HepG2 (cell line): Measurements from ENCODE around the gene KDM4E. TPM values are rescaled to one million over a fixed set of nuclear protein-coding genes. Genes with fewer than 3 reads are reported as not detected.

Source experiments
- ATAC-seq: fragments of 200-7000 bp; cut with Tn5 transposase; 3 replicates; pipeline ENCODE4 v1.9.1; 2020; ENCODE audit warnings: mild to moderate bottlenecking, moderate library complexity
- BruUV-seq: library from RNA; stranded (reverse); fragments of 400-500 nt; replicated peaks from 2 replicates; lab custom pipeline; 2021; lab: Mats Ljungman, UMichigan
- CTCF ChIA-PET: fragments of 300-600 bp; formaldehyde crosslinking; extraction: SDS; loops from one replicate; lab custom pipeline; 2021; ENCODE audit warnings: low total read pairs, inconsistent platforms, low intra/inter-chr PET ratio; lab: Yijun Ruan, JAX
- POLR2A ChIA-PET: fragments of 350-600 bp; sonication (Branson Sonifier 250); formaldehyde crosslinking; loops from one replicate; lab custom pipeline; 2020; ENCODE audit warnings: antibody characterized with exemption, inconsistent platforms; lab: Yijun Ruan, JAX
- DNase-seq: peaks from one replicate; pipeline ENCODE4 v3.0.0-alpha.2; 2015; ENCODE audit warnings: low spot score
- FAIRE-seq: peaks from 3 replicates; lab custom pipeline; 2011; peaks lifted over from hg19 to GRCh38; lab: Jason Lieb, UNC
- H2AFZ ChIP-seq: one replicate; pipeline ENCODE4 v1.6.1; 2011; ENCODE audit warnings: low read length, inconsistent platforms
- H3K27ac ChIP-seq: fragments of 300-600 bp; 3 replicates; pipeline ENCODE4 v1.8.0; 2011; ENCODE audit warnings: mixed run types, mild to moderate bottlenecking, mixed read lengths, low read length, inconsistent platforms; ENCODE audit not compliant: insufficient read depth; ENCODE audit errors: extremely low read length
- H3K27me3 ChIP-seq, 2 experiments: fragments of 200-600 bp in 1 of 2; 2 replicates in 1 of 2; 3 replicates in 1 of 2; pipeline versions ENCODE4 v1.6.0 to v1.8.0; 2011; ENCODE audit warnings: low read length in 2 of 2, mild to moderate bottlenecking in 2 of 2, moderate library complexity in 2 of 2, inconsistent platforms in 1 of 2; ENCODE audit not compliant: insufficient read depth in 2 of 2, control insufficient read depth in 1 of 2
- H3K36me3 ChIP-seq, 2 experiments: fragments of 200-600 bp in 1 of 2; replicated peaks in 1 of 2; 2 replicates in 1 of 2; 3 replicates in 1 of 2; pipeline versions ENCODE4 v1.5.1 to v1.8.0; 2011; ENCODE audit warnings: low read length in 2 of 2, inconsistent platforms in 1 of 2; ENCODE audit not compliant: insufficient read depth in 2 of 2, control insufficient read depth in 1 of 2
- H3K4me1 ChIP-seq: 2 replicates; pipeline ENCODE4 v1.5.1; 2012; ENCODE audit warnings: low read length, inconsistent platforms; ENCODE audit not compliant: insufficient read depth
- H3K4me2 ChIP-seq: 2 replicates; pipeline ENCODE4 v1.6.0; 2011; ENCODE audit warnings: low read depth, low read length, inconsistent platforms
- H3K4me3 ChIP-seq, 3 experiments: fragments of 200-600 bp in 1 of 3; sonication (generic), shearing (Covaris generic) in 1 of 3; replicated peaks in 1 of 3; 2 replicates each; pipeline ENCODE4 v1.5.1; 2011 to 2016; ENCODE audit warnings: low read length in 3 of 3, inconsistent platforms in 2 of 3, low read depth in 2 of 3, mild to moderate bottlenecking in 2 of 3, control low read depth in 1 of 3, mixed read lengths in 1 of 3; ENCODE audit not compliant: insufficient read depth in 1 of 3
- H3K79me2 ChIP-seq: one replicate; pipeline ENCODE4 v1.6.1; 2011; ENCODE audit warnings: low read length, inconsistent platforms; ENCODE audit not compliant: insufficient read depth
- H3K9ac ChIP-seq: 2 replicates; pipeline ENCODE4 v1.6.0; 2011; ENCODE audit warnings: mild to moderate bottlenecking, low read depth, low read length, inconsistent platforms; ENCODE audit not compliant: insufficient read depth
- H3K9me3 ChIP-seq: 2 replicates; pipeline ENCODE4 v1.5.1; 2012; ENCODE audit warnings: mild to moderate bottlenecking, low read length
- H4K20me1 ChIP-seq: 2 replicates; pipeline ENCODE4 v1.6.0; 2011; ENCODE audit warnings: inconsistent platforms, mild to moderate bottlenecking, low read length, moderate library complexity; ENCODE audit not compliant: insufficient read depth
- AHR ChIP-seq: IDR thresholded peaks from 2 replicates; pipeline ENCODE4 v1.6.1; 2018; ENCODE audit warnings: missing genetic modification reagents, missing compliant biosample characterization
- ARNT ChIP-seq: fragments of 450-650 bp; IDR thresholded peaks from 2 replicates; pipeline ENCODE4 v1.6.1; 2017
- FOXO1 ChIP-seq: sonication (generic); formaldehyde crosslinking; IDR thresholded peaks from 2 replicates; pipeline ENCODE4 v1.4.0; 2020; ENCODE audit warnings: missing genetic modification reagents
- GABPA ChIP-seq, 2 experiments: IDR thresholded peaks; 2 replicates each; pipeline ENCODE4 v1.6.1; 2011 to 2016; ENCODE audit warnings: low read depth in 2 of 2, low read length in 1 of 2, missing biosample characterization in 1 of 2, missing genetic modification characterization in 1 of 2
- GTF3A ChIP-seq: sonication (generic); formaldehyde crosslinking; conservative IDR thresholded peaks from 2 replicates; pipeline ENCODE4 v1.4.0; 2020; ENCODE audit warnings: mild to moderate bottlenecking, missing genetic modification reagents
- IKZF4 ChIP-seq: sonication (generic); formaldehyde crosslinking; IDR thresholded peaks from 2 replicates; pipeline ENCODE4 v1.5.1; 2020; ENCODE audit warnings: borderline replicate concordance, mild to moderate bottlenecking, low read depth, missing genetic modification reagents; ENCODE audit errors: not compliant biosample characterization
- JUND ChIP-seq: sonication (generic); formaldehyde crosslinking; IDR thresholded peaks from 2 replicates; pipeline ENCODE4 v1.8.0; 2022; ENCODE audit warnings: mild to moderate bottlenecking, missing genetic modification reagents
- KLF6 ChIP-seq: IDR thresholded peaks from 2 replicates; pipeline ENCODE4 v1.8.0; 2016; ENCODE audit warnings: missing biosample characterization, missing genetic modification reagents
- NFRKB ChIP-seq: fragments of 450-650 bp; IDR thresholded peaks from 2 replicates; pipeline ENCODE4 v1.6.1; 2017
- RNF219 ChIP-seq: sonication (generic); formaldehyde crosslinking; IDR thresholded peaks from 2 replicates; pipeline ENCODE4 v1.5.0; 2020; ENCODE audit warnings: mild to moderate bottlenecking, missing genetic modification reagents
- TEAD3 ChIP-seq: optimal IDR thresholded peaks from 2 replicates; pipeline ENCODE3; 2016; ENCODE audit warnings: borderline replicate concordance
- TIGD3 ChIP-seq: sonication (generic); formaldehyde crosslinking; IDR thresholded peaks from 2 replicates; pipeline ENCODE4 v1.5.1; 2020; ENCODE audit warnings: mild to moderate bottlenecking, missing genetic modification reagents, borderline replicate concordance
- ZBTB26 ChIP-seq: IDR thresholded peaks from 2 replicates; pipeline ENCODE4 v1.6.1; 2016; ENCODE audit warnings: missing compliant biosample characterization, missing genetic modification reagents, borderline replicate concordance
- ZBTB8A ChIP-seq: sonication (generic); formaldehyde crosslinking; IDR thresholded peaks from 2 replicates; pipeline ENCODE4 v1.4.0; 2020; ENCODE audit warnings: mild to moderate bottlenecking, low read depth, missing genetic modification reagents, borderline replicate concordance
- ZFP91 ChIP-seq: sonication (generic); formaldehyde crosslinking; IDR thresholded peaks from 2 replicates; pipeline ENCODE4 v1.9.0; 2022; ENCODE audit warnings: missing genetic modification reagents, mild to moderate bottlenecking, borderline replicate concordance
- ZKSCAN5 ChIP-seq: sonication (generic); formaldehyde crosslinking; IDR thresholded peaks from 2 replicates; pipeline ENCODE4 v1.5.1; 2020; ENCODE audit warnings: mild to moderate bottlenecking, missing genetic modification reagents
- ZNF136 ChIP-seq: sonication (generic); formaldehyde crosslinking; IDR thresholded peaks from 2 replicates; pipeline ENCODE4 v1.8.1; 2022; ENCODE audit warnings: low read depth, mild to moderate bottlenecking, moderate library complexity, missing genetic modification reagents
- ZNF496 ChIP-seq: sonication (generic); formaldehyde crosslinking; IDR thresholded peaks from 2 replicates; pipeline ENCODE4 v1.8.1; 2023; ENCODE audit warnings: mild to moderate bottlenecking, moderate library complexity, missing genetic modification reagents; ENCODE audit not compliant: insufficient replicate concordance
- WGBS: methylation state at CpG from one replicate; pipeline ENCODE4 v1.1.6; 2017; ENCODE audit warnings: low lambda C conversion rate; 5-methylcytosine and 5-hydroxymethylcytosine counted together
- in situ Hi-C: cut with HindIII; loops from 2 replicates; pipeline ENCODE4 v1.10.0; 2017; ENCODE audit warnings: low pct_unique_long_range_greater_than_20kb; ENCODE audit not compliant: extremely low pct_ligation_motif_present
- intact Hi-C: fragments of 100-400 bp; cut with micrococcal nuclease; formaldehyde crosslinking; loops from one replicate; pipeline ENCODE4 v1.10.0; 2022; ENCODE audit not compliant: unreplicated experiment
- polyA plus RNA-seq, 8 experiments: library from polyadenylated mRNA; depleted of rRNA in 3 of 8; stranded (reverse) in 7 of 8; unstranded in 1 of 8; fragments of >200 nt; fragmentation: Illumina TruSeq in 4 of 8; extraction: Trizol in 4 of 8; gene quantifications; 2 replicates each; pipeline versions ENCODE4 v1.2.1 to v1.2.3, GENCODE V29; 2011 to 2016; ENCODE audit warnings: low read depth in 4 of 8, missing spikeins in 1 of 8, mixed read lengths in 1 of 8; ENCODE audit not compliant: insufficient read depth in 1 of 8
- total RNA-seq, 5 experiments: library from RNA; depleted of rRNA; stranded (reverse); fragments of >200 nt; fragmentation: Illumina TruSeq; extraction: Trizol; gene quantifications; 2 replicates each; pipeline ENCODE4 v1.2.3, GENCODE V29; 2016; ENCODE audit warnings: low read depth in 1 of 5

Gene KDM4E
- total and polyA plus RNA-seq, 2 of the 13 experiments (the other 11 are each of a cell fraction or from before 2014, with no cell fraction given), result not detected

- in situ Hi-C loops, result no loop called here
Observed at GRCh38 chr11:95057959-95058358, 32.9 kb downstream of the KDM4E start.

More at GRCh38 chr11:95057959-95058358, 32.9 kb downstream of the KDM4E start:
- Histone ChIP-seq H4K20me1 (no peaks in the 10 kb centered on the region; the same call in 1 of the 2 replicates), H3K4me2 (no peak overlapping the region), H3K9me3 (no peaks in the 10 kb centered on the region), H3K36me3 (no peaks in the 10 kb centered on the region), H3K4me3 (no peak overlapping the region), H2AFZ (no peak overlapping the region), H3K9ac (no peak overlapping the region), H3K4me1 (no peaks in the 10 kb centered on the region), H3K27me3 (no peaks in the 10 kb centered on the region), H3K79me2 (no peaks in the 10 kb centered on the region), H3K27ac (no peak overlapping the region)
- no peak for DNase-seq
- 41% methylated on average over 7 of the region's 8 CpGs for WGBS
- TF ChIP-seq FOXO1 (CRISPR knock-in tag) (no peak), NFRKB (no peak), IKZF4 (CRISPR knock-in tag) (no peak), TEAD3 (CRISPR knock-in tag) (no peak), RNF219 (CRISPR knock-in tag) (no peak), AHR (CRISPR knock-in tag) (no peak), JUND (CRISPR knock-in tag) (no peak), ZNF136 (no peak), ZBTB26 (CRISPR knock-in tag) (no peak), ZBTB8A (CRISPR knock-in tag) (no peak), ZFP91 (CRISPR knock-in tag) (no peak), ZKSCAN5 (CRISPR knock-in tag) (no peak), ZNF496 (no peak), ARNT (no peak), GABPA (IDR thresholded peaks at IDR 0.05; ENCODE audit: low read depth, low read length) (no peak), GABPA (CRISPR knock-in tag; IDR thresholded peaks at IDR 0.05; ENCODE audit: low read depth) (no peak), GTF3A (no peak), TIGD3 (CRISPR knock-in tag) (no peak), KLF6 (no peak)
- FAIRE-seq, result no peak
- ATAC-seq, result no peak
- ChIA-PET CTCF (no interaction called here), POLR2A (no interaction called here)
- BruUV-seq, result no TSS peak
- intact Hi-C loops, result no loop called here
